Stimulated activated CD4-positive, alpha-beta T cell treated with anti-CD3 and anti-CD28 coated beads, Interleukin-2, amount 100 ng/mL, for 24 hours (primary cell): ENCODE measurements around the gene PSMF1.
"Not testable (repeated sequence)": the region's sequence is repeated elsewhere in the genome, so short reads cannot be mapped to it uniquely, and the experiment has no call there.

Experiments
- DNase-seq, 2 donors: peaks; one replicate each; pipeline ENCODE4 v3.0.0-alpha.2; 2020

PSMF1 gene

GRCh38 chr20:1122388-1123315 is 4.2 kb downstream of the PSMF1 start:
- DNase-seq, result peak in 1 of 2 donors; percentile 11

- no peak for DNase-seq
These were observed 5.3 kb downstream of the PSMF1 start for GRCh38 chr20:1123666-1124065.

GRCh38 chr20:1124421-1124820 is 6.0 kb downstream of the PSMF1 start:
- no peak for DNase-seq

GRCh38 chr20:1125277-1125676 is 6.9 kb downstream of the PSMF1 start:
- DNase-seq, result no peak

- DNase-seq, result no peak
These were observed 9.4 kb downstream of the PSMF1 start for GRCh38 chr20:1127840-1128239.

- DNase-seq, result no peak
These were observed 11.8 kb downstream of the PSMF1 start for GRCh38 chr20:1130058-1130694.

- no peak for DNase-seq
These were observed 12.4 kb downstream of the PSMF1 start for GRCh38 chr20:1130847-1131246.

GRCh38 chr20:1131354-1131753 is 13.0 kb downstream of the PSMF1 start:
- DNase-seq, result no peak

GRCh38 chr20:1134355-1134754 is 16.0 kb downstream of the PSMF1 start:
- DNase-seq, result no peak

GRCh38 chr20:1134836-1135235 is 16.4 kb downstream of the PSMF1 start:
- no peak for DNase-seq

- no peak for DNase-seq
These were observed 18.8 kb downstream of the PSMF1 start for GRCh38 chr20:1137236-1137635.

- DNase-seq, result no peak
These were observed 26.2 kb downstream of the PSMF1 start for GRCh38 chr20:1144401-1145172.

- no peak for DNase-seq
These were observed 28.6 kb downstream of the PSMF1 start for GRCh38 chr20:1146957-1147356.

GRCh38 chr20:1149812-1150211 is 31.4 kb downstream of the PSMF1 start:
- not testable (repeated sequence) for DNase-seq

GRCh38 chr20:1150218-1150617 is 31.8 kb downstream of the PSMF1 start:
- DNase-seq, result no peak

GRCh38 chr20:1150968-1151367 is 32.6 kb downstream of the PSMF1 start:
- no peak for DNase-seq

- no peak for DNase-seq
These were observed 35.8 kb downstream of the PSMF1 start for GRCh38 chr20:1154226-1154625.

- no peak for DNase-seq
These were observed 36.3 kb downstream of the PSMF1 start for GRCh38 chr20:1154691-1155090.

GRCh38 chr20:1155342-1155741 is 36.9 kb downstream of the PSMF1 start:
- DNase-seq, result no peak

- no peak for DNase-seq
These were observed 42.1 kb downstream of the PSMF1 start for GRCh38 chr20:1160496-1160895.

- DNase-seq, result no peak
These were observed 42.6 kb downstream of the PSMF1 start for GRCh38 chr20:1160991-1161390.

GRCh38 chr20:1163105-1163504 is 44.7 kb downstream of the PSMF1 start:
- DNase-seq, result no peak

- DNase-seq, result no peak
These were observed 45.3 kb downstream of the PSMF1 start for GRCh38 chr20:1163653-1164052.

- no peak for DNase-seq
These were observed 46.5 kb downstream of the PSMF1 start for GRCh38 chr20:1164871-1165270.
